Posterior cingulate gyrus (tissue), 11 donors: Measurements from ENCODE around the gene ARHGEF40.

Source experiments
- DNase-seq, 10 donors: peaks; one replicate each; pipeline versions ENCODE4 v3.0.0 to v3.0.0-alpha.2; 2020 to 2021; ENCODE audit warnings: mixed read lengths in 3 of 10
- intact Hi-C: fragments of 100-400 bp; cut with DNase I; formaldehyde crosslinking; loops from one replicate; pipeline ENCODE4 v1.15.1; 2023

ARHGEF40 gene

GRCh38 chr14:21092273-21093011 lies 22.3 kb downstream of the ARHGEF40 start:
- intact Hi-C loops = loop anchor here (1.0 to 5.0 kb wide), 3 partner anchors 14 to 75 kb away; partner anchors contain the start of gene ARHGEF40
- peak in 9 of 10 donors; percentile 56 to 96 (median 76) for DNase-seq

DNA sequence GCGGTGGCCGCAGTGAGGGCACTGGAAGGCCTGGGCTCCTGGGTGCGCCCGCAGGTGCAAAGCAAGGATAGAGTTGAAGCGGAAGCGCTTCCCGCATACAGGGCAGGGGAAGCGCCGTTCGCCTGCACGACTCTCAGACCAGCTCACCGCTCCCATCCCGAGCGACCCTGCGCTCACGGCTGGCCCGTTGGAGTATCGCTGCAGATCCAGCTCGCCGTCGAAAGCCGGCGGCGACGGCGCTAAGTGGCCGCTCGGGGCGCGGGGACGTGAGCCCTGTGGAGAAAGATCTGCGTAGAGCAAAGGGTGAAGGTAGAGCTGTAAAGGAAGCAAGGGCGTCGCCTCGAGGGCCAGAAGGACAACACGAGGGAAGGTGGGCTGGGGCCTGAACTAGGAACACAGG lies 22.9 kb downstream of the ARHGEF40 start:
- intact Hi-C loops = loop anchor here (2.0 to 5.0 kb wide), 2 partner anchors 14 to 76 kb away; no protein-coding TSS in a partner anchor
- peak in 1 of 10 donors; percentile 85 for DNase-seq

GRCh38 chr14:21093769-21094681 lies 23.9 kb downstream of the ARHGEF40 start:
- intact Hi-C loops = loop anchor here (2.0 to 5.0 kb wide), 2 partner anchors 13 to 77 kb away; no protein-coding TSS in a partner anchor
- DNase-seq = no peak

- DNase-seq = no peak
- intact Hi-C loops = no loop called here
Measured at GRCh38 chr14:21095430-21096205, 25.5 kb downstream of the ARHGEF40 start.

DNA sequence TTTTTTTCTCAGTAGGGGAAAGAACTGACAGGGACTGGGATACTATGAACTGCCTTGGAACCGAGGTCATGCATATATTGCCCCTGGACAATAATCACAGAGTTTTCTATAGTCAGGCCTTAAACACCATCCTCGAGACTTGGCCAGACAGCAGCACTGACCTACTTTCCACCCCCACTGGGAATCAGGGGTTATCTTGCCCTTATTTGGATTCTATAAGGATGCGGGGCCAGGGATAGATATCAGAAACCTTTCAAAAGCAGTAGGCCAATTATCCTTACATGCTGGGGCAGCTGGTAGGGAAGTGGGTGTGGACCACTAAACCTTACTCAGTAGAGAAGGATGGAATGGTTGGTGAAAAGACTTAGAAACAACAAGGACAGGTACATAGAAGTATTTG lies 26.3 kb downstream of the ARHGEF40 start:
- intact Hi-C loops = no loop called here

DNA sequence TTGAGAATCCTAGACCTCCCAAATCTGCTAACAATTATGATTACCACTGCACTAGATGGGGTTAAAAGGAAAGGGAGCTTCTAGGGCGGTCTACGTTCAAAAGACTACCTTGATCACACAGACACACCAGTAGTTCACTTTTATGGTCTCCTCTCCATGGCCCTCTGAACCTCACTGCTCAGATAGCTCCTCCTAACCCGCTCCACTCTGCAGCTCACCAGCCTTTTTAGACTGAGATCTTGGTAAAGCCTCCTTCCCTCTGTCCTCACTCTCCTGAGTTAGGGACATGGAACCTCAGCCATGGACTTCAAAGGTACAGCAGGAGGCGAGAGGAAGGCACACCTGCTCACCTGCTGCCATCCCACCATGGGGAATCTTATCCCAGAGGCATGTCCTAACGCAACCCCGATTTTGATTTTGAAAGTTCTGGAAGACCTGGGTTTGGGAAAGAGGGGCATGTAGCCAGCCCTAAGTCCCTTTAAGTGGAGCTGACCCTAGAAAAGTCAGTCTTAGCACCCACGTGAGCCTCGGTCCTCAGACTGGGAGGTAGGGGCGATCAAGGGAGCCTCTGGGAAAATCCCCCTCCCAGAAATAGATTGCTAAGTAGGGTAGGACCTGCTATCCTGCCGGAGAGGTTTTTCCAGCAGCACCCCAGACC lies 27.0 kb downstream of the ARHGEF40 start:
- intact Hi-C loops = no loop called here
- no peak for DNase-seq

More for the DNA sequence above, 26.3 kb downstream of the ARHGEF40 start:
- DNase-seq = no peak

DNA sequence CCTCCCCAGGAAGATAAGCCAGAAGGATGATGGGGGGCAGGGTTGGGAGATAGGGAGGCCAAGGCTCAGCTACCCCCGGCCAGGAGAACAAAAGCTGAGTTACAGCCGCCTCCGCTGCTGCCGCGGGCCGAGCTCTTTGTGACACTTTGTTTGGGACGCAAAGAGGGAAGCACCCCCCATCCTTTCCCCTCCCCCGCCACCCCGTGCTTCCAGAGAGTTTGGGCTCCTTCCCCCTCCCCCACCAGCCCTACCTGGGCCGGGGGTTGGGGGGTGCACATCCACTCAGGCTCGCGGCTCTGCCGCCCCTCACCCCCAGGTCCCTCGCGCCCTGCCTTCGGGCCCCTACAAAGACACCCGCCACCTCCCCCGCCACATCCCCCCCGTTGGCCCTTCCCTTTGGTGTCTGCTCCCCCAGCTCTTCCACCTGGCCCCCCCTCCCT lies 27.6 kb downstream of the ARHGEF40 start:
- DNase-seq = peak in 2 of 10 donors; percentile 67 to 86
- intact Hi-C loops = no loop called here

DNA sequence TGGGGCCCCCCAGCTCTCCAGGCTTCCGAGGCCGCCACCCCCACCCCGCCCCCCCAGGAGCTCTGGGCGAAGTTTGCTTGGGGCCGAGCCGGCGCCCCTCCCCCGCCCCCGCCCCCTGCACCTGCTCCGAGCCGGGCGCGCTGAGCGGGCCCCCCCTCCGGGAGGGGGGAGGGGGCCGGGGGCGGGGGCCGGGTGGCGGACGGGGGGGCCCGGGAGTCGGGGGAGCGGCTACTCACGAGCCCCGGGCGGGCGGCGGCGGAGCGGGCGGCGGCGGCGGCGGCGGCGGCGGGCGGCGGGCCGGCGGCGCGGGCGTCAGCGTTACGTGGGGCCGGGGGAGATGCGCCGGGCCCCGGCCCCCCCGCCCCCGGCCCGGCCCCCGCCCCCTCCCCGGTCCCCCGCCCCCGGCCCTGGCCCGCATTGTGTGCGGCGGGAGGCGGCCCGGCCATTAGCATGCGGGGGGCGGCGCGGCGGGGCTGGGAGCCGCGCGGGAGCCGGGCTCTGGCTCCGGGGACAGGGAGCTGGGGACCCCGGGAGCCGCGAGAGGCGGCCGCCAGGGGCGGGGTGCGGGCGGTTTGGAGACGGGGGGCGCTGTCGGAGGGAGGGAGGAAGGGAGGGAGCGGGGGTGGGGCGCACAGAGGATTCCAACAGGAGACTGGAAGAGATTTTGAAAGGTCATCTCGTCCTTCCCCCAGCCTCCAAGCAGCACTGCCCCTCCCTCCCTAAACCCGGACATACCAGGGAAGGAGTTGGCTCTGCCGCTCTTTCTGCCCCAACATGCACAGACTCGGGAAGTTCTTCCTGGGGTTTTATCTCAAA lies 28.2 kb downstream of the ARHGEF40 start, which contains the start of gene ZNF219:
Gene ZNF219 (minus strand): TSS at position 580 of the 816 bp plus-strand sequence. CDS start 5,064 bp downstream, outside the sequence.
- intact Hi-C loops = no loop called here
- DNase-seq = peak in 7 of 10 donors; percentile 34 to 90 (median 49)

GRCh38 chr14:21098892-21099595 lies 28.9 kb downstream of the ARHGEF40 start:
- peak in 1 of 10 donors; percentile 52 for DNase-seq
- intact Hi-C loops = no loop called here

- intact Hi-C loops = no loop called here
- DNase-seq = peak in 1 of 10 donors; percentile 6
Measured at GRCh38 chr14:21099596-21099985, 29.5 kb downstream of the ARHGEF40 start.

DNA sequence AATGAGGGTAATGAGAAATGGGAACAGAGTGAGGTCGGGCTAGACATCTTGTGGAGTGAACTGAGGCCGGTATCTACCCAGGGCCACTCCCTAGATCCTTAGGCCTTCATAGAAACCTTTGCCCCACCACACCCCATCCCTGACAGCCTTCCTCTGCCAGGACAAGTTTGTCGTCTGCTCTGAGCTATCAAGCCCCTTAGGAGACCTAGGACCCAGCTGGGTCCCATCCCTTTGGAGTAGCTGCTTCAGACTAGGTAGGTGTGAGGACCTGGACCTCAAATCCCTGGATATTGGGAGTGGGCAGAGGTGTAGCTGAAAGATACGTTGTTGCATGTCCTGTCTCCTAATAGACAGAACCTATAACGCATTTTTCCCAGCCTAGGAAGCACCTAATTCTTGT lies 30.8 kb downstream of the ARHGEF40 start, which contains the start of gene TMEM253:
Gene TMEM253 (plus strand): TSS at position 136 of the 400 bp plus-strand sequence. CDS start 278 bp downstream, outside the sequence.
- intact Hi-C loops = loop anchor here (5.0 kb wide), 1 partner anchor 419 kb away; the partner anchor contains the start of gene RNASE4
- DNase-seq = no peak

DNA sequence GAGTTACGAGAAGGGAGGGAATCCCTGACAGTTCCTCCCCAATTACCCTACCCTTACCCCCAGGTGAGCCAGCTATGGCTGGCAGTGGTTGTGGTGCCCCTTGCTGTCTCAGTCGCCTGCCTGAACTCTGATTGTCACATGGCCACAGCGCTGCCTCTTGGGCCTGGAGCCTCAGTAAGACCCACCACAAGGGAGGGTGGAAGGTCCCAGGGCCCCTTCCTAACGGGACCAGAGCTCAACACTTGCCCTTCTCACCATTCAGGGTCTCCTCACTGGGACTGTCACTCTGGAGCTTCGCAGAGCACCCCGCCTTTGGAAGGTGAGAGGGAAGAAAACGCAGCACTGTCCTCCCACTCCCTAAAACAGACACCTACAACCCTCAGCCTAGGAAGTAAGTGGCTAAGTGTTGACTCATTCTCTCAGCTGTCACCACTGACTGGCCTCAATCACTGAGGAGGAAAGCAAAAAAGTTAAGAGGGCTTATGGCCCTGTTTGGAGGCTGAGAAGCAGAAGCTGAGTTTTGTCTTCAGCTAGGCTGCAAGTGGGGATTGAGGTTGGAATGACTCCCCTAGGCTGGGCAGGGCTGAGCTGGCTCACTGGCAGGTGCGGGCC lies 31.8 kb downstream of the ARHGEF40 start:
- DNase-seq = no peak
- intact Hi-C loops = loop anchor here (5.0 kb wide), 1 partner anchor 420 kb away; the partner anchor contains the start of gene RNASE4

DNA sequence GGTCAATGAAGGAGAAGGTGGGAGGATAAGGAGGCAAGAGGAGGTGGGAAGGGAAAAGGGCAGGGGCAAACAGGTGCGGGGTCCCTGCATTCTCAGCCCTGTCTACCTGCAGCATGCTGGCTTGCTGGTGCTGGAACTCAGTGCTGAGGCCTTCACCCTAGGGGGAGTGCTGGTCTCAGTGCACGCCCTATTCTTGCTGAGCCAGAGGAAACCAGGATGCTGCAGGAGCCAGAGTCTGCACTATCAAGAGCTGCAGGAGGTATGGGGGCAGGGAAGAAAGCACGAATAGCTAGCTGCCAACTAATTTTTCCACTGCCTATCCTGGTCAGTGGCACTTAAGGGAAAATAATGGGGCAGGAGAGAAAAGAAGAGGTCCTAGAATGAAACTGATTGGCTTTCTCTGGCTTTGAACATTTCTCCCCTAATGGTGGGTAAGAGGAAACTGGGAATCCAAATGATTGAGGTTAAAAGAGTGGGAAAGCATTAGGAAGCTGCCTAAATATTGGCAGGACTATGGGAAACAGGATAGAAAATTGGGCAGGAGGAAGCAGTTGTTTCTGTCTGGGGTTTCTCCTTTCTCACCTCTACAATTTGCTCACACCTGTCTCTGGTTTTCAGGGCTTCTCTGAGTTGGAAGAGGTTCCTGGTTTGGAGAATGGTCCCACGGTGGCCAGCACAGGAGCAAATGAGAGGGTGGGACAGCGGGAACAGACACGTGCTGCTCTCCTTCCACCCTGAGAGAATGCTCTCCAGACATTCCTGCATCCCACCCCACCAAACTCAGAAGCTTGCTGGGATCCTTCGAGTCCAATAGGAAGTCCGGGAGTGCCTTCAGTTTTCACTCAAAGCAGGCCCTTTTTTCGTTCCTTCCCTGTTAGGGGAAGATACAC lies 32.7 kb downstream of the ARHGEF40 start:
- intact Hi-C loops = loop anchor here (5.0 kb wide), 1 partner anchor 420 kb away; the partner anchor contains the start of gene RNASE4
- DNase-seq = no peak

DNA sequence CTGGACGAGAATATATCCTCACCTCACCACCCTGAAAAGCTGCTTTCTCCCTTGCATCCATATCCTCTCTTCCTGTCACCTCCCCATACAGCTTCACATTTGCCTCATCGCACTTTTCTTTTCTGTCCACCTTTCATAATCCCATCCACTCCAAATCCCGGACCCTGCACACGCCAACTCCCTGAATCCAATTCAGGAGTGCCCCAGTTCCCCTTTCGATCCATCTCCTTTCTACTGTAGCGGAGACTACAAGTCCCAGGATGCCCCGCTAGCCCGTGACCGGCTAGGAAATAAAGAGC lies 33.3 kb downstream of the ARHGEF40 start:
- intact Hi-C loops = loop anchor here (5.0 kb wide), 1 partner anchor 421 kb away; the partner anchor contains the start of gene RNASE4
- DNase-seq = no peak

DNA sequence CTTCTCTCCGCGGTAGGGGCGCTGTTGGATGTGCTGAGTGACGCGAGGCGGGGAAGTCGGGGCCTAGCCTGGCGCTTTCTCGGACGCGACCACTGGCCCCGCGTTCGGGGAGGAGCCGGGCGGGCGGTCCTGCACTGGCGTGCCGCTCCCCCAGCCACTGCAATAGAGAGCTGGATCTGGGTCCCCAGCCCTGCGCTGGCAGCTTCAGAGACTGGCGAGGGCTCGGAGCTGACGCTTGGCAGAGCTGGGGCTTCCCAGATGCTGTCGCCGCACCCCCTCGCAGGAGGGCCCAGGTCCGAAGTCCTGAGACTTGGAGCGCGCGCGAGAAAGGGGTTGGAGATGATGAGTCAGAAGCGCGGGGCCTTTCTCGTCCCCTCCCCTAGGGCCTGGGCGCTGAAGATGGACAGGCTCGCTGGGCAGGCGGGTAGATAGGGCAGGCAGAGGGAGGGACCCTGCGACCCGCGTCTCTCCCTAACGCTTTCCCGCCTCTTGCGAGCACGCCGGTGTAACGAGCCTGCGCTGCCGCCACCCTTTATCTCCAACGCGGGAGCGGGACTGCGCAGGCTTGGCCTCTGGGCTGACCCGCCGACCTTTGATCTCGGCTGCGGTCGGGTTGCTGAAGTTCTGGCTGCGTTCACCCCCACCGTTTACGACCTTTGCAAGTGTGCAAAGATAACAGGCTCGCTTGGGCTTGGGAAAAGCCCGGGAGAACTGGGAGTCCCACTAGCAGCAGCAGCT lies 33.8 kb downstream of the ARHGEF40 start:
- DNase-seq = peak; percentile 95 to 99 (median 97)
- intact Hi-C loops = loop anchor here (1.0 to 5.0 kb wide), 4 partner anchors 35 to 422 kb away; partner anchors contain the start of gene RNASE4
